ENCODE data around the gene ARRB2. TPM values are rescaled to one million over a fixed set of nuclear protein-coding genes. Genes with fewer than 3 reads are reported as not detected.

ARRB2 gene
- total and polyA plus RNA-seq, 4 donors, result 11.8 to 16.5 (median 13.9) TPM

- TF ChIP-seq REST (IDR thresholded peaks at IDR 0.05) (no peak), SP1 (IDR thresholded peaks at IDR 0.05) (peak; percentile 31), MAX (IDR thresholded peaks at IDR 0.05) (no peak), RXRA (IDR thresholded peaks at IDR 0.05) (peak; percentile 42 to 67), HNF4A (conservative IDR thresholded peaks at IDR 0.05) (no peak), YY1 (IDR thresholded peaks at IDR 0.05) (no peak), GABPA (IDR thresholded peaks at IDR 0.05 in 1 of 2, conservative IDR thresholded peaks at IDR 0.05 in 1 of 2) (no peak), RAD21 (IDR thresholded peaks at IDR 0.05) (peak; percentile 9 to 14)
Observed at GRCh38 chr17:4735876-4736651, 25.6 kb downstream of the ARRB2 start (continued).

GRCh38 chr17:4738136-4739121 is 28.0 kb downstream of the ARRB2 start:
- 39% methylated on average over 41 of the region's 41 CpGs for WGBS
- DNase-seq (ENCODE audit: low spot score), result no peak
- peak overlapping the region; percentile 57 to 85 (median 80) for H3K4me3 ChIP-seq (ENCODE audit: low read depth in 1 of 3, low read length in 3 of 3)
- H3K27ac ChIP-seq (ENCODE audit: low read depth in 1 of 2, low read length in 2 of 2), result peak overlapping the region; percentile 73 to 76
- TF ChIP-seq FOXA2 (IDR thresholded peaks at IDR 0.05), result no peak
- no peak for TF ChIP-seq SP1 (IDR thresholded peaks at IDR 0.05)
- TF ChIP-seq ZBTB33 (IDR thresholded peaks at IDR 0.05), result no peak
- no peak for TF ChIP-seq FOXA1 (IDR thresholded peaks at IDR 0.05)
- TF ChIP-seq MAX (IDR thresholded peaks at IDR 0.05), result no peak
- no peak for TF ChIP-seq ATF3 (IDR thresholded peaks at IDR 0.05)
- no peak for TF ChIP-seq HNF4G (IDR thresholded peaks at IDR 0.05)
- TF ChIP-seq TAF1 (conservative IDR thresholded peaks at IDR 0.05), result no peak
- H3K27me3 ChIP-seq (ENCODE audit: control insufficient read depth in 4 of 4, insufficient read depth in 4 of 4, low read length in 3 of 4), result no peaks in the 10 kb centered on the region
- H3K4me1 ChIP-seq (ENCODE audit: control insufficient read depth in 4 of 4, insufficient read depth in 4 of 4, low read length in 3 of 4), result peaks cover 2 to 20% (median 9%) of the 10 kb centered on the region in 4 donors
- peak overlapping the region; percentile 66 to 76 for H3K9ac ChIP-seq (ENCODE audit: low read depth in 1 of 2, low read length in 2 of 2)
- no peaks in the 10 kb centered on the region for H3K36me3 ChIP-seq (ENCODE audit: control insufficient read depth in 4 of 4, insufficient read depth in 3 of 4, low read depth in 1 of 4, low read length in 3 of 4)
- no peaks in the 10 kb centered on the region for H3K9me3 ChIP-seq (ENCODE audit: control insufficient read depth in 4 of 4, low read length in 3 of 4)
